ENCODE measurements around the gene E2F3. TPM values are rescaled to one million over a fixed set of nuclear protein-coding genes. Genes with fewer than 3 reads are reported as not detected.

E2F3 gene
- polyA plus RNA-seq, 3 donors, result 7.5 to 14.6 (median 8.9) TPM

DNA sequence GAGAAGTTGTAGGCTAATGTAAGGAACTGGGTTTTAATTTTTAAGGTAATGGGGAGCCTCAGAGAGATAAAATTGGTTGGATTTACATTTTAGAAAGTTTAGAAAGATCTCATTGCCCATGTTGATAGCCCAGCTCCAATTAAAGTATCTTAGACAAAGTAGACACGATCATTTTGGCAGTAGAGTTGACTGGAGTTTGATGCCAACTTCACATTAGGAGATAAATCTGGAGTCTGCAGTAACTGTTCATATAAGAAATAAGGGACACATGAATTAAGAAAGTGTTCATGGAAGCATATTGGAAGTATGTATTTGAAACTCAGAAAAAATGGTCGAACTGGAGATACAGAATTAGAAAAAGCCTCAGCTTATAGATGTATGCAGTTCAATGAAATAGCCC is 12.6 kb upstream of the E2F3 start:
- Histone ChIP-seq H3K9me3 (replicated peaks in 1 of 2; ENCODE audit: control insufficient read depth in 1 of 2, insufficient read depth in 1 of 2, low read length in 2 of 2) (no peaks in the 10 kb centered on the region), H3K27me3 (ENCODE audit: control insufficient read depth in 2 of 2, insufficient read depth in 2 of 2, low read length in 2 of 2) (no peaks in the 10 kb centered on the region), H3K4me1 (ENCODE audit: control insufficient read depth in 1 of 2, insufficient read depth in 2 of 2, low read length in 2 of 2) (no peaks in the 10 kb centered on the region), H3K27ac (ENCODE audit: low read depth in 1 of 2, low read length in 2 of 2) (no peak overlapping the region), H2AFZ (ENCODE audit: insufficient read depth, low read depth, low read length, poor library complexity, severe bottlenecking) (no peak overlapping the region), H3K4me2 (replicated peaks; ENCODE audit: extremely low read depth, low read length, poor library complexity, severe bottlenecking) (no peak overlapping the region), H3K79me2 (ENCODE audit: insufficient read depth, low read length) (no peaks in the 10 kb centered on the region), H3K9ac (ENCODE audit: insufficient read depth, low read length, poor library complexity, severe bottlenecking) (no peak overlapping the region), H3K36me3 (replicated peaks in 1 of 2; ENCODE audit: control insufficient read depth in 1 of 2, insufficient read depth in 2 of 2, low read length in 2 of 2) (no peaks in the 10 kb centered on the region), H4K20me1 (ENCODE audit: insufficient read depth, low read length) (no peaks in the 10 kb centered on the region), H3K4me3 (replicated peaks in 1 of 3; ENCODE audit: low read depth in 2 of 3, low read length in 3 of 3) (no peak overlapping the region)
- Mint-ChIP-seq H3K27ac (no peak overlapping the region), H3K9me3 (peaks cover 0 to 2% (median 0%) of the 10 kb centered on the region in 7 donors), H3K36me3 (no peaks in the 10 kb centered on the region), H3K27me3 (ENCODE audit: low read depth in 3 of 3) (peaks cover 2 to 5% (median 4%) of the 10 kb centered on the region in 3 donors), H3K4me1 (no peaks in the 10 kb centered on the region), H3K4me3 (no peak overlapping the region)
- no peak for DNase-seq
- WGBS (ENCODE audit: insufficient coverage), result 100% methylated on average over 1 of the region's 2 CpGs
- intact Hi-C loops (cut with micrococcal nuclease), result no loop called here
- no peak for TF ChIP-seq CTCF (IDR thresholded peaks at IDR 0.05)

DNA sequence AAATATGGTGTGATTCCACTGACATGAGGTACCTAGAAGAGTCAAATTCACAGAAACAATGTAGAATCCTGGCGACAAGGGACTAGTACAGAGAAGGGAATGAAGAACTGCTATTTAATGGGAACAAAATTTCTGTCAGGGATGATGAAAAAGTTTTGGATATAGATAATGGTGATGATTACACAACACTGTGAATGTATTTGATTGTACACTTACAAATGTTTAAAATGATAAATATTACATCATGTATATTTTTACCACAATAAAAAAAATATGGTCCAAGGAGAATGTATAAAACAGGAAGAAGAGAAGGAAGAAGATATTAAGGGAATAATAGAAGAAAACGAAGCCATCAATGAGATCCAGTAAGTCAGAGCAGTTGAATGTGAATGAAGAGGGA is 8.4 kb upstream of the E2F3 start:
- Mint-ChIP-seq H3K36me3 (no peaks in the 10 kb centered on the region), H3K4me1 (no peaks in the 10 kb centered on the region), H3K27me3 (ENCODE audit: low read depth in 3 of 3) (peaks cover 0 to 5% (median 4%) of the 10 kb centered on the region in 3 donors), H3K9me3 (peaks cover 0 to 2% (median 0%) of the 10 kb centered on the region in 7 donors), H3K4me3 (no peak overlapping the region), H3K27ac (no peak overlapping the region)
- no peaks in the 10 kb centered on the region for H4K20me1 ChIP-seq (ENCODE audit: insufficient read depth, low read length)
- 100% methylated on average over 1 of the region's 2 CpGs for WGBS (ENCODE audit: insufficient coverage)
- no peaks in the 10 kb centered on the region for H3K4me1 ChIP-seq (ENCODE audit: control insufficient read depth in 1 of 2, insufficient read depth in 2 of 2, low read length in 2 of 2)
- DNase-seq, result no peak
- H3K27me3 ChIP-seq (ENCODE audit: control insufficient read depth in 2 of 2, insufficient read depth in 2 of 2, low read length in 2 of 2), result no peaks in the 10 kb centered on the region
- no peak overlapping the region for H2AFZ ChIP-seq (ENCODE audit: insufficient read depth, low read depth, low read length, poor library complexity, severe bottlenecking)
- no peak overlapping the region for H3K9ac ChIP-seq (ENCODE audit: insufficient read depth, low read length, poor library complexity, severe bottlenecking)
- H3K27ac ChIP-seq (ENCODE audit: low read depth in 1 of 2, low read length in 2 of 2), result no peak overlapping the region
- H3K9me3 ChIP-seq (replicated peaks in 1 of 2; ENCODE audit: control insufficient read depth in 1 of 2, insufficient read depth in 1 of 2, low read length in 2 of 2), result no peaks in the 10 kb centered on the region
- intact Hi-C loops (cut with micrococcal nuclease), result no loop called here
- H3K4me3 ChIP-seq (replicated peaks in 1 of 3; ENCODE audit: low read depth in 2 of 3, low read length in 3 of 3), result no peak overlapping the region
- H3K4me2 ChIP-seq (replicated peaks; ENCODE audit: extremely low read depth, low read length, poor library complexity, severe bottlenecking), result no peak overlapping the region
- H3K79me2 ChIP-seq (ENCODE audit: insufficient read depth, low read length), result no peaks in the 10 kb centered on the region
- no peak for TF ChIP-seq CTCF (IDR thresholded peaks at IDR 0.05)
- no peaks in the 10 kb centered on the region for H3K36me3 ChIP-seq (replicated peaks in 1 of 2; ENCODE audit: control insufficient read depth in 1 of 2, insufficient read depth in 2 of 2, low read length in 2 of 2)

Measured in CD14-positive monocyte (primary cell).